Endothelial cell of umbilical vein (primary cell): ENCODE data around the gene TMF1. TPM values are rescaled to one million over a fixed set of nuclear protein-coding genes. Genes with fewer than 3 reads are reported as not detected.

ENCODE experiments used
- BruUV-seq: library from RNA; stranded (reverse); fragments of 400-500 nt; replicated peaks from 2 replicates; lab custom pipeline; 2021; lab: Mats Ljungman, UMichigan
- CTCF ChIA-PET: fragments of 300-600, 350-600 bp; sonication (Branson Sonifier 250); formaldehyde crosslinking; loops from one replicate; lab custom pipeline; 2021; ENCODE audit warnings: antibody characterized with exemption, inconsistent platforms; lab: Charles Lee
- POLR2A ChIA-PET: fragments of 300-600, 350-600 bp; sonication (Branson Sonifier 250); formaldehyde crosslinking; loops from one replicate; lab custom pipeline; 2021; ENCODE audit warnings: antibody characterized with exemption, inconsistent platforms; lab: Charles Lee
- DNase-seq: peaks from one replicate; pipeline ENCODE4 v3.0.0-alpha.2; 2011; ENCODE audit warnings: low read depth, low spot score
- FAIRE-seq: peaks from 2 replicates; lab custom pipeline; 2011; peaks lifted over from hg19 to GRCh38; lab: Jason Lieb, UNC
- H2AFZ ChIP-seq: 2 replicates; pipeline ENCODE4 v1.6.0; 2012; ENCODE audit warnings: low read depth, low read length, control low read depth, inconsistent platforms
- H3K27ac ChIP-seq: 2 replicates; pipeline ENCODE4 v1.5.1; 2011; ENCODE audit warnings: low read depth, mild to moderate bottlenecking, control low read depth, low read length, moderate library complexity; ENCODE audit not compliant: insufficient read depth
- H3K27me3 ChIP-seq, 2 experiments: 2 replicates each; pipeline versions ENCODE4 v1.6.0 to v1.6.1; 2011; ENCODE audit warnings: low read length in 2 of 2, mixed read lengths in 1 of 2; ENCODE audit not compliant: control insufficient read depth in 2 of 2, insufficient read depth in 2 of 2
- H3K36me3 ChIP-seq, 2 experiments: 2 replicates in 1 of 2; 3 replicates in 1 of 2; pipeline ENCODE4 v1.5.1; 2011; ENCODE audit warnings: low read length in 2 of 2, mild to moderate bottlenecking in 1 of 2, moderate library complexity in 1 of 2; ENCODE audit not compliant: control insufficient read depth in 2 of 2, insufficient read depth in 2 of 2; ENCODE audit errors: extremely low read depth in 1 of 2
- H3K4me1 ChIP-seq: 3 replicates; pipeline ENCODE4 v1.5.1; 2011; ENCODE audit warnings: mild to moderate bottlenecking, low read length; ENCODE audit not compliant: control insufficient read depth, insufficient read depth; ENCODE audit errors: extremely low read depth
- H3K4me2 ChIP-seq: 2 replicates; pipeline ENCODE4 v1.6.1; 2011; ENCODE audit warnings: low read length, control low read depth, mixed read lengths; ENCODE audit not compliant: insufficient read depth
- H3K4me3 ChIP-seq, 3 experiments: fragments of 200-600 bp in 1 of 3; sonication (generic), shearing (Covaris generic) in 1 of 3; replicated peaks in 1 of 3; 2 replicates each; pipeline ENCODE4 v1.5.1; 2011 to 2016; ENCODE audit warnings: control low read depth in 3 of 3, low read length in 3 of 3, mild to moderate bottlenecking in 2 of 3, inconsistent platforms in 1 of 3, low read depth in 1 of 3, moderate library complexity in 1 of 3; ENCODE audit not compliant: insufficient read depth in 1 of 3
- H3K79me2 ChIP-seq: 2 replicates; pipeline ENCODE4 v1.6.0; 2012; ENCODE audit warnings: low read length, inconsistent platforms; ENCODE audit not compliant: control insufficient read depth, insufficient read depth
- H3K9ac ChIP-seq: replicated peaks from 2 replicates; pipeline ENCODE3; 2011; ENCODE audit warnings: low read length, control low read depth; ENCODE audit not compliant: insufficient read depth; ENCODE audit errors: extremely low read depth
- H3K9me1 ChIP-seq: replicated peaks from 3 replicates; pipeline ENCODE4 v1.6.0; 2011; ENCODE audit warnings: mild to moderate bottlenecking, low read length; ENCODE audit not compliant: control insufficient read depth, insufficient read depth; ENCODE audit errors: extremely low read depth
- H3K9me3 ChIP-seq: replicated peaks from 2 replicates; pipeline ENCODE4 v1.5.1; 2012; ENCODE audit warnings: low read length, inconsistent platforms; ENCODE audit not compliant: control insufficient read depth, insufficient read depth
- H4K20me1 ChIP-seq: replicated peaks from 2 replicates; pipeline ENCODE3; 2011; ENCODE audit warnings: mild to moderate bottlenecking, low read length; ENCODE audit not compliant: control insufficient read depth, insufficient read depth; ENCODE audit errors: extremely low read depth
- CTCF ChIP-seq, 2 donors: IDR thresholded peaks; 1 replicate in 1 of 2; 2 replicates in 1 of 2; pipeline ENCODE4 v1.5.1; 2011; ENCODE audit warnings: low read length in 2 of 2, mild to moderate bottlenecking in 2 of 2, moderate library complexity in 2 of 2, control low read depth in 1 of 2, inconsistent platforms in 1 of 2, low read depth in 1 of 2; ENCODE audit not compliant: insufficient read depth in 1 of 2; ENCODE audit errors: extremely low read depth in 1 of 2
- EZH2 ChIP-seq: IDR thresholded peaks from 2 replicates; pipeline ENCODE4 v1.6.1; 2012; ENCODE audit warnings: borderline replicate concordance, low read depth, mild to moderate bottlenecking, moderate library complexity, low read length, inconsistent platforms; ENCODE audit not compliant: severe bottlenecking
- FOS ChIP-seq: IDR thresholded peaks from 2 replicates; pipeline ENCODE4 v1.6.1; 2011; ENCODE audit warnings: mild to moderate bottlenecking, low read length, moderate library complexity, borderline replicate concordance; ENCODE audit not compliant: insufficient read depth
- GATA2 ChIP-seq: IDR thresholded peaks from 2 replicates; pipeline ENCODE4 v1.7.0; 2011; ENCODE audit warnings: low read depth, mild to moderate bottlenecking, moderate library complexity, mixed read lengths, low read length; ENCODE audit not compliant: insufficient read length, insufficient read depth
- JUN ChIP-seq: IDR thresholded peaks from 2 replicates; pipeline ENCODE4 v1.6.1; 2011; ENCODE audit warnings: borderline replicate concordance, low read depth; ENCODE audit not compliant: insufficient read length, insufficient read depth
- MAX ChIP-seq: IDR thresholded peaks from 2 replicates; pipeline ENCODE4 v1.6.1; 2011; ENCODE audit not compliant: insufficient read depth, insufficient read length
- MYC ChIP-seq: IDR thresholded peaks from one replicate; pipeline ENCODE4 v1.6.1; 2011; ENCODE audit warnings: mild to moderate bottlenecking, low read depth, low read length
- POLR2A ChIP-seq: IDR thresholded peaks from 2 replicates; pipeline ENCODE4 v1.6.1; 2012; ENCODE audit warnings: low read depth, mild to moderate bottlenecking, control low read depth, low read length
- POLR2AphosphoS5 ChIP-seq: IDR thresholded peaks from 2 replicates; pipeline ENCODE4 v1.6.1; 2012; ENCODE audit warnings: low read depth, mild to moderate bottlenecking, control low read depth, low read length, moderate library complexity; ENCODE audit not compliant: insufficient read depth
- dilution Hi-C: fragments of 300-500 bp; cut with MboI; formaldehyde crosslinking; loops from one replicate; pipeline ENCODE4 v1.15.0; 2019; ENCODE audit warnings: low sequenced_read_pairs; ENCODE audit not compliant: extremely low pct_ligation_motif_present
- intact Hi-C: fragments of 100-400 bp; cut with micrococcal nuclease; formaldehyde crosslinking; loops from one replicate; pipeline ENCODE4 v1.10.0; 2022
- polyA plus RNA-seq, 4 experiments: library from polyadenylated mRNA; depleted of rRNA in 3 of 4; stranded (reverse) in 3 of 4; unstranded in 1 of 4; fragments of >200 nt; gene quantifications; 2 replicates each; pipeline versions ENCODE4 v1.2.1 to v1.2.3, GENCODE V29; 2011 to 2012; ENCODE audit warnings: missing spikeins in 1 of 4
- total RNA-seq: library from RNA; stranded (reverse); gene quantifications from 2 replicates; pipeline ENCODE4 v1.2.3, GENCODE V29; 2021

TMF1 gene
- total and polyA plus RNA-seq, 2 donors (not counting 3 experiments of a cell fraction or from before 2014, with no cell fraction given), result 3.7 to 32.7 TPM

- H3K9me1 ChIP-seq, result no peaks in the 10 kb centered on the region
- H3K36me3 ChIP-seq, result peaks cover 2 to 5% of the 10 kb centered on the region in 2 experiments
- dilution Hi-C loops (no loop called here), intact Hi-C loops (loop anchor here (2.0 kb wide), 1 partner anchor 73 kb away; the partner anchor contains the start of gene ARL6IP5)
- H3K4me1 ChIP-seq, result peaks cover 52% of the 10 kb centered on the region
- no peaks in the 10 kb centered on the region for H3K9me3 ChIP-seq
- peak; percentile 71 for FAIRE-seq
- H3K9ac ChIP-seq, result peak overlapping the region; percentile 98
- H3K4me2 ChIP-seq, result peak overlapping the region; percentile 92
- TF ChIP-seq POLR2A (no peak), JUN (no peak), CTCF (IDR thresholded peaks at IDR 0.05; ENCODE audit: extremely low read depth in 1 of 2, insufficient read depth in 1 of 2, low read depth in 1 of 2, low read length in 2 of 2) (no peak), GATA2 (no peak), MAX (no peak), EZH2 (no peak), POLR2AphosphoS5 (no peak), MYC (no peak), FOS (no peak)
- CTCF ChIA-PET, result interaction anchor here (1.9 to 2.7 kb wide), 2 partner anchors 10 to 19 kb away, joined by 5 to 14 read pairs; no protein-coding TSS in a partner anchor
- DNase-seq, result peak; percentile 80
- TSS peak; percentile 28 for BruUV-seq
- peak overlapping the region; percentile 14 for H2AFZ ChIP-seq
- peak overlapping the region; percentile 97 for H3K27ac ChIP-seq
- POLR2A ChIA-PET, result interaction anchor here (0.5 to 1.9 kb wide), 2 partner anchors 20 to 85 kb away, joined by 3 to 8 read pairs; no protein-coding TSS in a partner anchor
- no peaks in the 10 kb centered on the region for H3K27me3 ChIP-seq
- H3K79me2 ChIP-seq, result peaks cover 12% of the 10 kb centered on the region
- H3K4me3 ChIP-seq, result peak overlapping the region; percentile 56 to 80 (median 76)
- H4K20me1 ChIP-seq, result no peaks in the 10 kb centered on the region
These were observed 39.9 kb downstream of the TMF1 start for GRCh38 chr3:69012100-69012799.
